WERI-Rb-1 (cell line): ENCODE measurements around the gene BICD2.
A peak's percentile ranks its signal among the peaks of the same experiment; 100 is the strongest.

Source experiments
- DNase-seq: peaks from one replicate; pipeline ENCODE4 v3.0.0-alpha.2; 2020
- H3K27ac ChIP-seq: fragments of 250-450 bp; sonication (Bioruptor Pico); 2 replicates; pipeline ENCODE4 v1.5.1; 2020; ENCODE audit warnings: mild to moderate bottlenecking, moderate library complexity
- H3K27me3 ChIP-seq: fragments of 250-450 bp; sonication (Bioruptor Pico); 2 replicates; pipeline ENCODE4 v1.5.1; 2021; ENCODE audit warnings: mild to moderate bottlenecking, low read depth, moderate library complexity; ENCODE audit not compliant: insufficient read depth, severe bottlenecking
- H3K36me3 ChIP-seq: fragments of 250-450 bp; sonication (Bioruptor Pico); 2 replicates; pipeline ENCODE4 v1.5.1; 2020; ENCODE audit warnings: mild to moderate bottlenecking, moderate library complexity
- H3K4me3 ChIP-seq: 2 replicates; pipeline ENCODE4 v1.5.1; 2011; ENCODE audit warnings: low read depth, mild to moderate bottlenecking, control low read depth, low read length
- H3K9me3 ChIP-seq: fragments of 250-450 bp; sonication (Bioruptor Pico); 2 replicates; pipeline ENCODE4 v1.5.1; 2021; ENCODE audit warnings: mild to moderate bottlenecking, moderate library complexity; ENCODE audit not compliant: severe bottlenecking
- TF ChIP-seq, protein P1 (sequence below): IDR thresholded peaks from 2 replicates; pipeline ENCODE4 v1.5.1; 2011; ENCODE audit warnings: low read depth, mild to moderate bottlenecking, control low read depth, inconsistent platforms, low read length

Gene BICD2

DNA sequence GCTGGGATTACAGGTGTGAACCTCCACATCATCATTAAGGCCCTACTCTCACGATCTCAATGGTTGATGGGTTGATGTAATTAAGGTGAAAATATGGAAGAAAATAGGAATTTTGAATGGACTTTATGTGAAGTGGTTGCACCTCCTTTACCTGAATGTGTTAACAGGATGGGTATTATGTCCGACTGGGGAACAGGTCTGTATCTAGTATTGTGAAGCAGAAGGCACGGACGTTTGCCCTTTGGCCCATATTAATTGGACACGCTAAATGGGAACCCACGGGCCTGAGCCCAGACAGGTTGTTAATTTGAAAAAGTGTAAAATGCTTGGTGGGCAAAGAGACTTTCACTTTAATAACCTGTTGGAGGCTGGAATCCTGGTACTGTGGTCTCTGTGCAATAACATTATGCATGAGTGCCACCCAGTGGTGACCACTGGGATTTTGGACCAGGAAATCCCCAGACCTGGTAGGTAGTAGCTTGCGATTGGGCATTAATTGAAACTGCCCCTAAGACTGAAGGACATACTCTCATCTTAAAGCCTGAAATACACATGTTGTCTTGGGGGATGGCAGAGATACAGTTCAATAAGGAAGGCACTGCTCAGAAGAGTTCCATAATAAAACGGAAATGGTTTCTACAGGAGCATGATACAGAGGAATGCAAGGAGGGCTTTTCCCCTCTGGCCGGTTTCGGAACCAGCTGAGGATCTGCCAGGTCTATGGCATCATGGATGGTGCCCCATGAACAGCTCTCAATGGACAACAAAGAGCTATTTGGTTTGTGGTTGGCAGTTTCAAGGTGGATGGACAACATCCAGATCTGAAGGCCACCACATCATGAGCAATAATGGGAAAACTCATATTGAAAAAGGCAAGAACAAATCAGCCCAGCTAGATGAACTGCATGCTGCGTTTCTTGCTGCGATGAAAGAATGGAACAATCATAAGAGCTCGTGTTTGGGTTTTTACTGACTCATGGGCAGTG is 26.2 kb upstream of the BICD2 start:
- Histone ChIP-seq H3K27me3 (no peaks in the 10 kb centered on the region), H3K9me3 (no peaks in the 10 kb centered on the region), H3K4me3 (no peak overlapping the region), H3K36me3 (no peaks in the 10 kb centered on the region), H3K27ac (no peak overlapping the region)
- TF ChIP-seq, protein P1, sequence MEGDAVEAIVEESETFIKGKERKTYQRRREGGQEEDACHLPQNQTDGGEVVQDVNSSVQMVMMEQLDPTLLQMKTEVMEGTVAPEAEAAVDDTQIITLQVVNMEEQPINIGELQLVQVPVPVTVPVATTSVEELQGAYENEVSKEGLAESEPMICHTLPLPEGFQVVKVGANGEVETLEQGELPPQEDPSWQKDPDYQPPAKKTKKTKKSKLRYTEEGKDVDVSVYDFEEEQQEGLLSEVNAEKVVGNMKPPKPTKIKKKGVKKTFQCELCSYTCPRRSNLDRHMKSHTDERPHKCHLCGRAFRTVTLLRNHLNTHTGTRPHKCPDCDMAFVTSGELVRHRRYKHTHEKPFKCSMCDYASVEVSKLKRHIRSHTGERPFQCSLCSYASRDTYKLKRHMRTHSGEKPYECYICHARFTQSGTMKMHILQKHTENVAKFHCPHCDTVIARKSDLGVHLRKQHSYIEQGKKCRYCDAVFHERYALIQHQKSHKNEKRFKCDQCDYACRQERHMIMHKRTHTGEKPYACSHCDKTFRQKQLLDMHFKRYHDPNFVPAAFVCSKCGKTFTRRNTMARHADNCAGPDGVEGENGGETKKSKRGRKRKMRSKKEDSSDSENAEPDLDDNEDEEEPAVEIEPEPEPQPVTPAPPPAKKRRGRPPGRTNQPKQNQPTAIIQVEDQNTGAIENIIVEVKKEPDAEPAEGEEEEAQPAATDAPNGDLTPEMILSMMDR, result peak; percentile 69
- peak; percentile 79 for DNase-seq

DNA sequence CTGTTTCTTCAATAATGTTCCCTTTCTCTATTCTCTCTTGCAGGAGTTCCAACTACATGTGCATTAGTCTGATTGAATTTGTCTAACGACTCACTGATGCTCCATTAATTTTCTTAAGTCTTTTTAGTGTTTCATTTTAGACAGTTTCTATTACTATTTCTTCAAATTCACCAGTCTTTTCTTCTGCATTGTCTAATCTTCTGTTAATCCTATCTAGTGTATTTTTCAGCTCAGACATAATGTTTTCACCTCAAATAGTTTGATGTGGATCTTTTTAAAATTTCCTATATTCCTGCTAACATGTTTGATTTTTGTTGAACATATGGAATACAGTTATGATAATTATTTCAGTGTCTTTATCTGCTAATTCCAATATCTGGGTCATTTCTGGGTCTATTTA is 21.7 kb upstream of the BICD2 start:
- Histone ChIP-seq H3K9me3 (peaks cover 7% of the 10 kb centered on the region), H3K4me3 (no peak overlapping the region), H3K36me3 (no peaks in the 10 kb centered on the region), H3K27ac (no peak overlapping the region), H3K27me3 (no peaks in the 10 kb centered on the region)
- TF ChIP-seq, protein P1, result no peak
- no peak for DNase-seq

DNA sequence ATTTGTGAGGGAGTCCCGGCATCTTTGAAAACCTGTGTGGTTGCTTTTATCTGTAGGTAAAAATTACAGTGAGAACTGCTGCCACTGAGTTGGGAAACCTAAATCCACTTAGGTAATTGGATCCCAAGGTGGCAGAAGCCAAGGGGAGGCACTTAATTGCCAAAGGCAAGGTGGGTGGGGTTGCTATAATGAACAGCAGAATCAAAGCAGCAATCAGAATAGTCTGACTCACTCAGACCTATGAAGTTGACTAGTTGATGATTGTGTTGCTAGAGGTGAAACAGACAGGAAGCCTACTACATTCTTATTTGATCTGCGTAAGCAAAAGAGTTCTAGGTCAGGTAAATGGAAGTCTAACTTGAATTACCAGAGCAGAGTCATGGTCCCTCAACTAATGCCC is 17.3 kb upstream of the BICD2 start:
- Histone ChIP-seq H3K36me3 (no peaks in the 10 kb centered on the region), H3K9me3 (peaks cover 12% of the 10 kb centered on the region), H3K4me3 (no peak overlapping the region), H3K27me3 (no peaks in the 10 kb centered on the region), H3K27ac (0 out of 2 replicates have a peak overlapping the region, but pooled peaks have one; percentile 12)
- DNase-seq, result no peak
- TF ChIP-seq, protein P1, result no peak

DNA sequence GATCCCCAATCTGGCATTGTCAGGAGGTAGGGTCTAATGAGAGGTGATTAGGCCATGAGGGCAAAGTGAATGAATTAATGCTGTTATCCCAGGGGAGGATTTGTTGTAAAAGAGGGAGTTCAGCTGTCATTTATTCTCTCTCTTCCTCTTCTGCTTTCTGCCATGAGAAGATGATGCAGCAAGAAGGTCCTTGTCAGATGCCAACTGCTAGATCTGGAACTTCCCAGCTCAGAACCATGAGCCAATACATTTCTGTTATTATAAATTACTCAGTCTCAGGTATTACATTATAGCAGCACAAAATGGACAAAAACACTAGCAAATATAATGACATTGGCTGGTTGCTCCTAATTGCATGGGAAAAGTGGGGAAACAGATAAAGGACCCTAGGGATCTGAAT is 15.6 kb upstream of the BICD2 start:
- no peak for DNase-seq
- TF ChIP-seq, protein P1, result no peak
- H3K27ac ChIP-seq, result no peak overlapping the region

DNA sequence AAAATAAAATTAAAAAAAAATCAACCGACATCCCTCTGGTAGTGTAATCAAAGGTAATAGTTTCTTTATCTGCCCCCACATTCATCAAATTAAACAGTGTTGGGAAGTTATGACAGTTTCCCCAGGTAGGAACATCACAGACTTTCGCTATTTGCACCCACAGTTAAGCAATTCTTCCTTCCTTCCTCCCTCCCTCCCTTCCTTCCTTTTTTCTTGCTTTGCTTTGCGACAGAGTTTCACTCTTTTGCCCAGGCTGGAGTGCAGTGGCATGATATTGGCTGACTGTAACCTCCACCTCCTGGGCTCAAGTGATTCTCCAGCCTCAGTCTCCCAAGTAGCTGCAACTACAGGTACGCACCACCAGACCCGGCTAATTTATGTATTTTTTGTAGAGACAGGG is 10.8 kb upstream of the BICD2 start:
- H3K27ac ChIP-seq, result no peak overlapping the region
- H3K27me3 ChIP-seq, result no peaks in the 10 kb centered on the region
- DNase-seq, result no peak
- TF ChIP-seq, protein P1, result no peak
- no peak overlapping the region for H3K4me3 ChIP-seq
- H3K9me3 ChIP-seq, result peaks cover 5% of the 10 kb centered on the region
- no peaks in the 10 kb centered on the region for H3K36me3 ChIP-seq

More for the DNA sequence above, 15.6 kb upstream of the BICD2 start:
- no peak overlapping the region for H3K4me3 ChIP-seq
- H3K9me3 ChIP-seq, result peaks cover 12% of the 10 kb centered on the region
- no peaks in the 10 kb centered on the region for H3K27me3 ChIP-seq
- H3K36me3 ChIP-seq, result no peaks in the 10 kb centered on the region
